ENCODE measurements around the gene SLC8A3. TPM values are rescaled to one million over a fixed set of nuclear protein-coding genes. Genes with fewer than 3 reads are reported as not detected.

The SLC8A3 gene
- total RNA-seq, 4 donors from 2014 or later = 0.09 to 1.7 (median 0.23) TPM; not detected in 1

DNA sequence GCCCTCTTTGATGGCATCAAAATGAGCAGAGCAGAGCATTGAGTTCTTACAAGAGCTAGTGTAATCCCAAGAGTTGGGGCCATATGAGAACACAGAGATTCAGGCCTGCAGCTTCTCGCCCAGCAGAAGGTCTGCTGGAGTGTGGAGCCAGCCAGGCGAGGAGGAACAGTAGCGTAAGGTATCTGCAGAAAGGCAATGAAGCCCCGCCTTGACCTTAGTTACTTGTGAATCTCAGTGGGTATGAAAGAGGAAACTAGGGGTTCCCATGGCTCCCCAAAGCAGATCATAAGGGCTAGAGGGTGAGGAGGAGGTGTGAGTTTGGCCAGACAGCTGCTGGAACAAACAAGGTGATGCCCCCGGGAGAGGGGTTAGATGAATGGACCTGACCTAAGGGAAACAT is 49.4 kb downstream of the SLC8A3 start:
- 76 to 86% methylated on average over 4 to 5 of the region's 5 CpGs for WGBS, 2 donors
- TF ChIP-seq, protein P1, sequence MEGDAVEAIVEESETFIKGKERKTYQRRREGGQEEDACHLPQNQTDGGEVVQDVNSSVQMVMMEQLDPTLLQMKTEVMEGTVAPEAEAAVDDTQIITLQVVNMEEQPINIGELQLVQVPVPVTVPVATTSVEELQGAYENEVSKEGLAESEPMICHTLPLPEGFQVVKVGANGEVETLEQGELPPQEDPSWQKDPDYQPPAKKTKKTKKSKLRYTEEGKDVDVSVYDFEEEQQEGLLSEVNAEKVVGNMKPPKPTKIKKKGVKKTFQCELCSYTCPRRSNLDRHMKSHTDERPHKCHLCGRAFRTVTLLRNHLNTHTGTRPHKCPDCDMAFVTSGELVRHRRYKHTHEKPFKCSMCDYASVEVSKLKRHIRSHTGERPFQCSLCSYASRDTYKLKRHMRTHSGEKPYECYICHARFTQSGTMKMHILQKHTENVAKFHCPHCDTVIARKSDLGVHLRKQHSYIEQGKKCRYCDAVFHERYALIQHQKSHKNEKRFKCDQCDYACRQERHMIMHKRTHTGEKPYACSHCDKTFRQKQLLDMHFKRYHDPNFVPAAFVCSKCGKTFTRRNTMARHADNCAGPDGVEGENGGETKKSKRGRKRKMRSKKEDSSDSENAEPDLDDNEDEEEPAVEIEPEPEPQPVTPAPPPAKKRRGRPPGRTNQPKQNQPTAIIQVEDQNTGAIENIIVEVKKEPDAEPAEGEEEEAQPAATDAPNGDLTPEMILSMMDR (IDR thresholded peaks at IDR 0.05) = no peak
- no peak for TF ChIP-seq POLR2A (IDR thresholded peaks at IDR 0.05)
- peaks cover 0 to 10% (median 0%) of the 10 kb centered on the region in 4 donors for H3K27me3 ChIP-seq
- no peaks in the 10 kb centered on the region for H3K4me1 ChIP-seq
- no peaks in the 10 kb centered on the region for H3K9me3 ChIP-seq
- H3K27ac ChIP-seq = no peak overlapping the region
- intact Hi-C loops (cut with DNase I) = no loop called here
- no peak overlapping the region for H3K4me3 ChIP-seq
- no peak for DNase-seq
- H3K36me3 ChIP-seq = no peaks in the 10 kb centered on the region

DNA sequence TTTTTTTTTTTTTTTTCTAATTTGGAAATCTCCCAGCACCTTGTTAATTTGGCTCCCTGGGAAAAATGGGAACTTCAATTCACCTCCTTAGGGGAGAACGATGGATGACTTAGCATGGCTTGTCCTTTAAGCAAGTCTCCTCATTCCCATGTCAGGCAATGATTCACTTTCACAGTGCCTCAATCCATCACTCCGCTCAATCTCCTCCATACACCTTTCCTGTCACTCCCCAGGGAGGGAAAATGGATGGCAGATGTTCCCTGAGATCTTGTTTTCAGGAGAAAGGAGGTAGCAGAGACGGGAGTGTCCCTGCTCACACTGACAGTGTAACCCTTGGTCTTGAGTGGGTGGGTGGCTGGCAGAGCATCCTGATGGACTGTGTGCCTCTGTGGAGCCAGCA is 51.0 kb downstream of the SLC8A3 start:
- Histone ChIP-seq H3K36me3 (no peaks in the 10 kb centered on the region), H3K9me3 (no peaks in the 10 kb centered on the region), H3K4me1 (no peaks in the 10 kb centered on the region), H3K27ac (no peak overlapping the region), H3K27me3 (peaks cover 0 to 10% (median 0%) of the 10 kb centered on the region in 4 donors), H3K4me3 (no peak overlapping the region)
- no peak for TF ChIP-seq POLR2A (IDR thresholded peaks at IDR 0.05)
- TF ChIP-seq, protein P1 (IDR thresholded peaks at IDR 0.05) = no peak
- intact Hi-C loops (cut with DNase I) = no loop called here
- DNase-seq = no peak
- WGBS, 2 donors = 51 to 75% methylated on average over 1 to 2 of the region's 3 CpGs

DNA sequence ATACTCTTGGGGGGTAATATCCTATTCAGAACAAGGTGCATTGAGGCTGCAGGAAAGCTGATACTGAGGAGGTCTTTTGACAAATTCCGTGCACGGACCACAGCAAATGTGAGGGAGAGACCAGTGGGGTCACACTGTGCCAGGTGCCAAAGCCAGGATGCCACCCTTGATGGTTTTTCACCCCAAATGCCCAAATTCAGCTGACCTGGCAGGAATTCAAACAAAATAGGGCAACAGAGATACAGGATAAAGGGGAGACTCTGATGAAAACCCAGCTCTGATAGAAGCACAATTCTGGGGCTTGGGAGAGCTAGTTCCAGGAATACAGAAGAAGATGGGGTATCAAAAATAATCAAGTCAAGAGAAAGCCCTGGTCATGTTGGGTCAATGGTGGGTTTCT is 55.3 kb downstream of the SLC8A3 start:
- Histone ChIP-seq H3K27me3 (peaks cover 0 to 32% (median 0%) of the 10 kb centered on the region in 4 donors), H3K27ac (no peak overlapping the region), H3K9me3 (no peaks in the 10 kb centered on the region), H3K36me3 (no peaks in the 10 kb centered on the region), H3K4me1 (no peaks in the 10 kb centered on the region), H3K4me3 (no peak overlapping the region)
- no peak for DNase-seq
- intact Hi-C loops (cut with DNase I) = no loop called here
- 58 to 76% methylated on average over 2 of the region's 2 CpGs for WGBS, 2 donors
- TF ChIP-seq, protein P1 (IDR thresholded peaks at IDR 0.05) = no peak
- TF ChIP-seq POLR2A (IDR thresholded peaks at IDR 0.05) = no peak

DNA sequence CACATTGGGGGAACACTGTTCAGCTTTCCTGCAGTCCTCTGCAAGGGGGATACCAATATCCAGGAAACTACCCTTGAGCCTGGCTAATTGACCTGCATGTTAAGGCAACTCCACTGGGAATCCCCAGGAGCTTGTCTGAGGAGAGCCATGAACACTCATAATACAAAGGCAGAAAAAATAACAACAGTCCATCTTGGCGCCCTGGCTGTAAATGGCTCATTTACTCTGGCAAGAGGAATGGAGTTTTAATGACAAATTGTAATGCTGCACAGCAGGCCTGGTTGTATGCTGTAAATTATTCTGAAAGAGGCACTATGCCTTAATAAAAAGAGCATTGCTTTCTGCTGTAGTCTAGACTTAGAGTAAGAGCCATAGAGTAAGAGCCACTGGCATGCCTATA is 58.3 kb downstream of the SLC8A3 start:
- Histone ChIP-seq H3K4me3 (no peak overlapping the region), H3K4me1 (no peaks in the 10 kb centered on the region), H3K36me3 (no peaks in the 10 kb centered on the region), H3K9me3 (no peaks in the 10 kb centered on the region), H3K27me3 (peaks cover 0 to 36% (median 0%) of the 10 kb centered on the region in 4 donors), H3K27ac (no peak overlapping the region)
- WGBS, 2 donors = 13 to 38% methylated on average over 1 of the region's 1 CpG
- TF ChIP-seq POLR2A (IDR thresholded peaks at IDR 0.05) = no peak
- TF ChIP-seq, protein P1 (IDR thresholded peaks at IDR 0.05) = no peak
- no peak for DNase-seq
- intact Hi-C loops (cut with DNase I) = no loop called here

DNA sequence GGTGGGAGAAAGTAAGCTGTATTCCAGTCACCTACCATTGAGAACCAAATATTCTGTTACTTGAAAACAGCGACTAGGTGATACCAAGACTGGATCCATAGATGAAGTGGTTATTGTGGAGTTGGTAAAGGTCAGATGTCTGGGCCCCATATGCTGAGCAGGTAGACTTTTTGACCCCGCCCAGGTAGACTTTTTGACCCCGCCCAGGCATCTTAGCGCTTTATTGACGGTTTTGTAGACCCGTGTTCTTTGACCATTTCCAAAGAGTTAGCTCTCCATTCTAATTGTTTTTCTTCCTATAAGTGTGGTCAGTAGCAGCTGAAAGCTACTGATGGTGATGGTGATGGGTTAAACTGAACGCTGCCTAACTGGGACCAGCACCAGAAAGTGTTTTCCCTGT is 61.6 kb downstream of the SLC8A3 start:
- Histone ChIP-seq H3K27me3 (peaks cover 0 to 30% (median 0%) of the 10 kb centered on the region in 4 donors), H3K36me3 (no peaks in the 10 kb centered on the region), H3K4me3 (no peak overlapping the region), H3K9me3 (no peaks in the 10 kb centered on the region), H3K27ac (no peak overlapping the region), H3K4me1 (no peaks in the 10 kb centered on the region)
- DNase-seq = no peak
- WGBS, 2 donors = 76 to 85% methylated on average over 7 of the region's 7 CpGs
- TF ChIP-seq, protein P1 (IDR thresholded peaks at IDR 0.05) = no peak
- TF ChIP-seq POLR2A (IDR thresholded peaks at IDR 0.05) = no peak
- intact Hi-C loops (cut with DNase I) = no loop called here
